GM23338 (cell line): ENCODE data around the gene NAT14. TPM values are rescaled to one million over a fixed set of nuclear protein-coding genes. Genes with fewer than 3 reads are reported as not detected.

Experiments
- ATAC-seq: fragments of 200-7000 bp; cut with Tn5 transposase; 3 replicates; pipeline ENCODE4 v1.9.1; 2020
- DNase-seq: peaks from one replicate; pipeline ENCODE4 v3.0.0-alpha.2; 2015; ENCODE audit warnings: low spot score
- H2AFZ ChIP-seq: fragments of 200-600 bp; sonication (generic); 2 replicates; pipeline ENCODE4 v1.8.0; 2016; ENCODE audit warnings: antibody characterized with exemption, mild to moderate bottlenecking, moderate library complexity
- H3F3A ChIP-seq: fragments of 200-600 bp; sonication (generic); replicated peaks from 2 replicates; pipeline ENCODE4 v1.8.0; 2017; ENCODE audit warnings: antibody characterized with exemption, mixed run types, low read depth
- H3K27ac ChIP-seq: fragments of 200-600 bp; sonication (generic); 2 replicates; pipeline ENCODE4 v1.6.1; 2016; ENCODE audit warnings: low read depth
- H3K27me3 ChIP-seq: fragments of 200-600 bp; sonication (generic); 2 replicates; pipeline ENCODE4 v1.8.0; 2016; ENCODE audit warnings: mild to moderate bottlenecking, mixed run types, moderate library complexity; ENCODE audit not compliant: insufficient read depth
- H3K36me3 ChIP-seq: fragments of 200-600 bp; sonication (generic); 2 replicates; pipeline ENCODE4 v1.8.0; 2016; ENCODE audit warnings: mild to moderate bottlenecking; ENCODE audit not compliant: insufficient read depth
- H3K4me1 ChIP-seq: fragments of 200-600 bp; sonication (generic); 2 replicates; pipeline ENCODE4 v1.8.0; 2016; ENCODE audit warnings: mild to moderate bottlenecking, moderate library complexity; ENCODE audit not compliant: insufficient read depth
- H3K4me2 ChIP-seq: fragments of 200-600 bp; sonication (generic); 2 replicates; pipeline ENCODE4 v1.7.1; 2017; ENCODE audit warnings: mixed run types
- H3K4me3 ChIP-seq: fragments of 200-600 bp; sonication (generic); 2 replicates; pipeline ENCODE4 v1.6.1; 2016; ENCODE audit warnings: mixed run types
- H3K79me2 ChIP-seq: fragments of 200-600 bp; sonication (generic); replicated peaks from 2 replicates; pipeline ENCODE4 v1.8.0; 2017; ENCODE audit warnings: mild to moderate bottlenecking; ENCODE audit not compliant: insufficient read depth
- H3K9me2 ChIP-seq: fragments of 200-600 bp; sonication (generic); 2 replicates; pipeline ENCODE4 v1.8.0; 2017; ENCODE audit not compliant: insufficient read depth
- H4K20me1 ChIP-seq: fragments of 200-600 bp; sonication (generic); replicated peaks from 2 replicates; pipeline ENCODE4 v1.8.0; 2017; ENCODE audit warnings: mild to moderate bottlenecking; ENCODE audit not compliant: insufficient read depth
- H3K27ac Mint-ChIP-seq: 2 replicates; pipeline ENCODE4 v1.8.0; 2020; ENCODE audit warnings: inconsistent platforms, mild to moderate bottlenecking, moderate library complexity, mixed read lengths
- H3K27me3 Mint-ChIP-seq: 3 replicates; pipeline ENCODE4 v1.8.0; 2022; ENCODE audit warnings: low read depth, mild to moderate bottlenecking, moderate library complexity, mixed read lengths, inconsistent platforms; ENCODE audit not compliant: insufficient read depth, poor library complexity
- H3K36me3 Mint-ChIP-seq: 3 replicates; pipeline ENCODE4 v1.8.0; 2021; ENCODE audit warnings: low read depth, mild to moderate bottlenecking, inconsistent platforms, moderate library complexity, mixed read lengths
- H3K4me1 Mint-ChIP-seq: 3 replicates; pipeline ENCODE4 v1.8.0; 2020; ENCODE audit warnings: mild to moderate bottlenecking, inconsistent platforms, mixed read lengths
- H3K4me3 Mint-ChIP-seq: 3 replicates; pipeline ENCODE4 v1.8.0; 2021; ENCODE audit warnings: moderate library complexity, mild to moderate bottlenecking, inconsistent platforms, mixed read lengths
- H3K9me3 Mint-ChIP-seq: 3 replicates; pipeline ENCODE4 v1.8.0; 2020; ENCODE audit warnings: moderate library complexity, mild to moderate bottlenecking, inconsistent platforms, mixed read lengths
- EZH2phosphoT487 ChIP-seq: fragments of 200-600 bp; sonication (generic); IDR thresholded peaks from one replicate; pipeline ENCODE4 v1.8.1; 2018; ENCODE audit warnings: antibody characterized with exemption; ENCODE audit not compliant: unreplicated experiment
- POLR2AphosphoS5 ChIP-seq: IDR thresholded peaks from 2 replicates; pipeline ENCODE4 v1.6.1; 2016; ENCODE audit warnings: antibody characterized with exemption, low read depth
- ZNF114 ChIP-seq: fragments of 250-450 bp; sonication (Bioruptor Pico); IDR thresholded peaks from 2 replicates; pipeline ENCODE4 v1.5.0; 2020; ENCODE audit warnings: mild to moderate bottlenecking, moderate library complexity
- ZNF331 ChIP-seq: fragments of 250-450 bp; sonication (Bioruptor Pico); IDR thresholded peaks from 2 replicates; pipeline ENCODE4 v1.5.0; 2020; ENCODE audit warnings: low read depth, mild to moderate bottlenecking, moderate library complexity
- polyA plus RNA-seq: library from polyadenylated mRNA; unstranded; fragments of >200 nt; fragmentation: Nextera tagmentation; extraction: Ambion mirVana; gene quantifications from 2 replicates; pipeline ENCODE4 v1.2.1, GENCODE V29; 2016
- total RNA-seq: library from RNA; depleted of rRNA; stranded (reverse); fragments of >200 nt; shearing (Covaris generic); gene quantifications from 2 replicates; pipeline ENCODE4 v1.2.3, GENCODE V29; 2014
- TF ChIP-seq, protein P1 (sequence below): fragments of 250-450 bp; sonication (Bioruptor Pico); IDR thresholded peaks from 2 replicates; pipeline ENCODE4 v1.5.0; 2020; ENCODE audit warnings: mild to moderate bottlenecking, moderate library complexity
- TF ChIP-seq, protein P2 (sequence below): IDR thresholded peaks from 2 replicates; pipeline ENCODE4 v1.6.1; 2016; ENCODE audit warnings: antibody characterized with exemption

NAT14 gene
- total and polyA plus RNA-seq, 2 experiments from 2014 or later = 27.8 to 39.6 TPM

DNA sequence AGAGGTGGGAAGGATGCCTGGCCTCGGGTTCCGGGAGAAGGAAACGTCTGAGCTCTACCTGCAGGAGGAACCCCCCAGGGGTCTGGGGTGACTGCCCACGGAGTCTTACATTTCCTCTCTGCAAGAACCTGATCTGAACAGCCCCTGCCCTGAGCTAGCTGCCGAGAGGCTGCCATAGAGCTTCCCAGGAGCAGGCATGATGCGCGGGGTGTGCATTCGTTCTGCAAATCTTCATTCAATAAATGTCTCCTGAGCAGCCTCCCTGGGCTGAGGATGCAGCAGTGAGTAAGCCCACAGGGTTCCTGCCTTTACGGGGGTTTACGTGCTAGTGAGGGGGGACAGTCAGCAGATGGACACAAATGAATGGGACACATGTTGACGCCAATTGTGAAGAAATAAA is 40.3 kb upstream of the NAT14 start:
- ATAC-seq = no peak
- Histone ChIP-seq H3K36me3 (no peaks in the 10 kb centered on the region), H3K27ac (no peak overlapping the region), H4K20me1 (no peaks in the 10 kb centered on the region), H3K9me2 (no peaks in the 10 kb centered on the region), H3F3A (peaks cover 14% of the 10 kb centered on the region), H3K27me3 (peaks cover 88% of the 10 kb centered on the region), H3K4me2 (no peak overlapping the region), H3K79me2 (no peaks in the 10 kb centered on the region), H2AFZ (no peak overlapping the region), H3K4me3 (no peak overlapping the region), H3K4me1 (peaks cover 12% of the 10 kb centered on the region; the same call in 1 of the 2 replicates)
- Mint-ChIP-seq H3K9me3 (no peaks in the 10 kb centered on the region; the same call in none of the 3 replicates), H3K4me3 (no peak overlapping the region; the same call in 2 of the 3 replicates), H3K27ac (no peak overlapping the region), H3K4me1 (peaks cover 22% of the 10 kb centered on the region), H3K36me3 (no peaks in the 10 kb centered on the region; the same call in 2 of the 3 replicates), H3K27me3 (peaks cover 62% of the 10 kb centered on the region)
- DNase-seq = no peak
- TF ChIP-seq, protein P1, sequence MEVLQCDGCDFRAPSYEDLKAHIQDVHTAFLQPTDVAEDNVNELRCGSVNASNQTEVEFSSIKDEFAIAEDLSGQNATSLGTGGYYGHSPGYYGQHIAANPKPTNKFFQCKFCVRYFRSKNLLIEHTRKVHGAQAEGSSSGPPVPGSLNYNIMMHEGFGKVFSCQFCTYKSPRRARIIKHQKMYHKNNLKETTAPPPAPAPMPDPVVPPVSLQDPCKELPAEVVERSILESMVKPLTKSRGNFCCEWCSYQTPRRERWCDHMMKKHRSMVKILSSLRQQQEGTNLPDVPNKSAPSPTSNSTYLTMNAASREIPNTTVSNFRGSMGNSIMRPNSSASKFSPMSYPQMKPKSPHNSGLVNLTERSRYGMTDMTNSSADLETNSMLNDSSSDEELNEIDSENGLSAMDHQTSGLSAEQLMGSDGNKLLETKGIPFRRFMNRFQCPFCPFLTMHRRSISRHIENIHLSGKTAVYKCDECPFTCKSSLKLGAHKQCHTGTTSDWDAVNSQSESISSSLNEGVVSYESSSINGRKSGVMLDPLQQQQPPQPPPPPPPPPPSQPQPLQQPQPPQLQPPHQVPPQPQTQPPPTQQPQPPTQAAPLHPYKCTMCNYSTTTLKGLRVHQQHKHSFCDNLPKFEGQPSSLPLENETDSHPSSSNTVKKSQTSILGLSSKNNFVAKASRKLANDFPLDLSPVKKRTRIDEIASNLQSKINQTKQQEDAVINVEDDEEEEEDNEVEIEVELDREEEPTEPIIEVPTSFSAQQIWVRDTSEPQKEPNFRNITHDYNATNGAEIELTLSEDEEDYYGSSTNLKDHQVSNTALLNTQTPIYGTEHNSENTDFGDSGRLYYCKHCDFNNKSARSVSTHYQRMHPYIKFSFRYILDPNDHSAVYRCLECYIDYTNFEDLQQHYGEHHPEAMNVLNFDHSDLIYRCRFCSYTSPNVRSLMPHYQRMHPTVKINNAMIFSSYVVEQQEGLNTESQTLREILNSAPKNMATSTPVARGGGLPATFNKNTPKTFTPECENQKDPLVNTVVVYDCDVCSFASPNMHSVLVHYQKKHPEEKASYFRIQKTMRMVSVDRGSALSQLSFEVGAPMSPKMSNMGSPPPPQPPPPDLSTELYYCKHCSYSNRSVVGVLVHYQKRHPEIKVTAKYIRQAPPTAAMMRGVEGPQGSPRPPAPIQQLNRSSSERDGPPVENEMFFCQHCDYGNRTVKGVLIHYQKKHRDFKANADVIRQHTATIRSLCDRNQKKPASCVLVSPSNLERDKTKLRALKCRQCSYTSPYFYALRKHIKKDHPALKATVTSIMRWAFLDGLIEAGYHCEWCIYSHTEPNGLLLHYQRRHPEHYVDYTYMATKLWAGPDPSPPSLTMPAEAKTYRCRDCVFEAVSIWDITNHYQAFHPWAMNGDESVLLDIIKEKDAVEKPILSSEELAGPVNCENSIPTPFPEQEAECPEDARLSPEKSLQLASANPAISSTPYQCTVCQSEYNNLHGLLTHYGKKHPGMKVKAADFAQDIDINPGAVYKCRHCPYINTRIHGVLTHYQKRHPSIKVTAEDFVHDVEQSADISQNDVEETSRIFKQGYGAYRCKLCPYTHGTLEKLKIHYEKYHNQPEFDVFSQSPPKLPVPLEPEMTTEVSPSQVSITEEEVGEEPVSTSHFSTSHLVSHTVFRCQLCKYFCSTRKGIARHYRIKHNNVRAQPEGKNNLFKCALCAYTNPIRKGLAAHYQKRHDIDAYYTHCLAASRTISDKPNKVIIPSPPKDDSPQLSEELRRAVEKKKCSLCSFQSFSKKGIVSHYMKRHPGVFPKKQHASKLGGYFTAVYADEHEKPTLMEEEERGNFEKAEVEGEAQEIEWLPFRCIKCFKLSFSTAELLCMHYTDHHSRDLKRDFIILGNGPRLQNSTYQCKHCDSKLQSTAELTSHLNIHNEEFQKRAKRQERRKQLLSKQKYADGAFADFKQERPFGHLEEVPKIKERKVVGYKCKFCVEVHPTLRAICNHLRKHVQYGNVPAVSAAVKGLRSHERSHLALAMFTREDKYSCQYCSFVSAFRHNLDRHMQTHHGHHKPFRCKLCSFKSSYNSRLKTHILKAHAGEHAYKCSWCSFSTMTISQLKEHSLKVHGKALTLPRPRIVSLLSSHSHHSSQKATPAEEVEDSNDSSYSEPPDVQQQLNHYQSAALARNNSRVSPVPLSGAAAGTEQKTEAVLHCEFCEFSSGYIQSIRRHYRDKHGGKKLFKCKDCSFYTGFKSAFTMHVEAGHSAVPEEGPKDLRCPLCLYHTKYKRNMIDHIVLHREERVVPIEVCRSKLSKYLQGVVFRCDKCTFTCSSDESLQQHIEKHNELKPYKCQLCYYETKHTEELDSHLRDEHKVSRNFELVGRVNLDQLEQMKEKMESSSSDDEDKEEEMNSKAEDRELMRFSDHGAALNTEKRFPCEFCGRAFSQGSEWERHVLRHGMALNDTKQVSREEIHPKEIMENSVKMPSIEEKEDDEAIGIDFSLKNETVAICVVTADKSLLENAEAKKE = no peak
- TF ChIP-seq ZNF114 (CRISPR knock-in tag) (no peak), POLR2AphosphoS5 (no peak), EZH2phosphoT487 (no peak), ZNF331 (CRISPR knock-in tag) (no peak)

DNA sequence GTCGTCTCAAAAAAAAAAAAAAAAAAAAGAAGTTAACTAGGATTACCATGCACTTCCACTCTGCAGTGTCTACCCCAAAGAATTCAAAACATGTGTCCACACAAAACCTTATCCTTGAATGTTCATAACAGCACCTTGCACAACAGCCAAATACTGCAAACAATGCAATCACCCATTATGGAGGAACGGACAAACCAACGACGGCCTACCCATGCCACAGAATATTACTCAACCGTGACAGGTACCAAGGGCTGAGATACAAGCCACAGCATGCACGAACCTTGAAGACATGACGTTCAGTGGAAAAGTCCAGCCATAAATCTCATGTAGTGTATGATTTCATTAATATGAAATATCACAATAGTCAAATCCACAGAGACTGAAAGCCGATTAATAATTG is 38.9 kb upstream of the NAT14 start:
- no peak overlapping the region for H3K4me3 ChIP-seq
- no peaks in the 10 kb centered on the region for H3K79me2 ChIP-seq
- no peak overlapping the region; the same call in 2 of the 3 replicates for H3K4me3 Mint-ChIP-seq
- H3K9me3 Mint-ChIP-seq = no peaks in the 10 kb centered on the region; the same call in none of the 3 replicates
- H3K4me1 Mint-ChIP-seq = peaks cover 22% of the 10 kb centered on the region
- no peak for ATAC-seq
- H3K27me3 ChIP-seq = peaks cover 88% of the 10 kb centered on the region
- DNase-seq = no peak
- no peak overlapping the region for H2AFZ ChIP-seq
- no peaks in the 10 kb centered on the region for H4K20me1 ChIP-seq
- peaks cover 7% of the 10 kb centered on the region; the same call in 1 of the 2 replicates for H3K4me1 ChIP-seq
- no peak overlapping the region for H3K27ac Mint-ChIP-seq
- no peaks in the 10 kb centered on the region for H3K36me3 ChIP-seq
- peaks cover 57% of the 10 kb centered on the region for H3K27me3 Mint-ChIP-seq
- peaks cover 11% of the 10 kb centered on the region for H3F3A ChIP-seq
- TF ChIP-seq, protein P2, sequence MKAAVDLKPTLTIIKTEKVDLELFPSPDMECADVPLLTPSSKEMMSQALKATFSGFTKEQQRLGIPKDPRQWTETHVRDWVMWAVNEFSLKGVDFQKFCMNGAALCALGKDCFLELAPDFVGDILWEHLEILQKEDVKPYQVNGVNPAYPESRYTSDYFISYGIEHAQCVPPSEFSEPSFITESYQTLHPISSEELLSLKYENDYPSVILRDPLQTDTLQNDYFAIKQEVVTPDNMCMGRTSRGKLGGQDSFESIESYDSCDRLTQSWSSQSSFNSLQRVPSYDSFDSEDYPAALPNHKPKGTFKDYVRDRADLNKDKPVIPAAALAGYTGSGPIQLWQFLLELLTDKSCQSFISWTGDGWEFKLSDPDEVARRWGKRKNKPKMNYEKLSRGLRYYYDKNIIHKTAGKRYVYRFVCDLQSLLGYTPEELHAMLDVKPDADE = no peak
- no peaks in the 10 kb centered on the region for H3K9me2 ChIP-seq
- no peak overlapping the region for H3K4me2 ChIP-seq
- no peak overlapping the region for H3K27ac ChIP-seq
- H3K36me3 Mint-ChIP-seq = no peaks in the 10 kb centered on the region; the same call in 2 of the 3 replicates
